Stimulated activated CD4-positive, alpha-beta T cell treated with anti-CD3 and anti-CD28 coated beads, Interleukin-1b, Interleukin-23, amount 100 ng/mL, for 4 hours (primary cell): Measurements from ENCODE around the gene BOC.

Experiments
- DNase-seq, 2 donors: peaks; one replicate each; pipeline ENCODE4 v3.0.0-alpha.2; 2020; ENCODE audit warnings: low read depth in 2 of 2

The BOC gene

GRCh38 chr3:113271189-113271588 is 59.8 kb downstream of the BOC start:
- no peak for DNase-seq

- no peak for DNase-seq
These were observed 60.4 kb downstream of the BOC start for GRCh38 chr3:113271594-113272384.

DNA sequence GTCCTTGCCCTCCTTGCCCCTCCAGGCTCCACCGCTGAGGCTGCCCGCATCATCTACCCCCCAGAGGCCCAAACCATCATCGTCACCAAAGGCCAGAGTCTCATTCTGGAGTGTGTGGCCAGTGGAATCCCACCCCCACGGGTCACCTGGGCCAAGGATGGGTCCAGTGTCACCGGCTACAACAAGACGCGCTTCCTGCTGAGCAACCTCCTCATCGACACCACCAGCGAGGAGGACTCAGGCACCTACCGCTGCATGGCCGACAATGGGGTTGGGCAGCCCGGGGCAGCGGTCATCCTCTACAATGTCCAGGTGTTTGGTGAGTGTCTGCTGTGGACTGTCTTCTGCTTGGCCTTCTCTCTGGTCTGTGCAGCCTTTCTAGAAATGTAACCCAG is 61.0 kb downstream of the BOC start:
- no peak for DNase-seq

GRCh38 chr3:113273011-113273410 is 61.7 kb downstream of the BOC start:
- DNase-seq = no peak

- DNase-seq = no peak
These were observed 62.4 kb downstream of the BOC start for GRCh38 chr3:113273604-113274378.

GRCh38 chr3:113274425-113275257 is 63.3 kb downstream of the BOC start:
- DNase-seq = no peak

GRCh38 chr3:113275258-113275556 is 63.9 kb downstream of the BOC start:
- DNase-seq = no peak

DNA sequence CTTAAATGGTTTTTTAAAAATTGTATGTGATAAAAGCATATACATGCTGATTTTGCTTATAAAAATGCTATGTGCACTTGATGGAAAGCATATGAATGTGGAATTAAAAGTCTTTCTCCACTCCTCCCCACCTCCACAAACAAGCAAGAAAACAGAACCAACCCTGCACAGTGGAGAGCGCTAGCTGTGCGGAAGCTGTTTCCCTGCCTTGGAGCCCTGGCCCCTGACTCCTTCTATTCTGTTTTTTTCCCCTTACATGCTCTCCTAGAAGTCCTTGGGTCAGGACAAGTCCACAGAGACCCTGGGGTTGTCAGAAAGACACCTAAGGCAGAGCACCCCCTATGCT is 64.2 kb downstream of the BOC start:
- DNase-seq = no peak

GRCh38 chr3:113275929-113276750 is 64.8 kb downstream of the BOC start:
- DNase-seq = no peak

DNA sequence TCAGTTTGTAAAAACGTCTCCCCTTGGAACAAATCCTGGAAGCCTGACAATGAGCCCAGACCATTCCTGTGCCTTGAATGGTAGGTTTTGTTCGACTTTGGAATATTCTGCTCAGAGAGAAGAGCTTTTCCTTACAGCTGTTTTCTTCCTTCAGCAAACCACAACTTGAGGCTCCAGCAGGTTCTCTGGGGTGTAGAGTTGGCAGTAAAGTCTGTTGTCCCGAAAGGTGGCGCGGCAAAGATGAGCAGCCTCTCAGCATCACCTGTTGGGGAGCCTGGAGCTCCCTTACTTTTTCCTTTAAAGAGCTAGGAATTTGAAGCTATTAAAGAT is 65.4 kb downstream of the BOC start:
- DNase-seq = no peak

- no peak for DNase-seq
These were observed 66.1 kb downstream of the BOC start for GRCh38 chr3:113277414-113277813.

DNA sequence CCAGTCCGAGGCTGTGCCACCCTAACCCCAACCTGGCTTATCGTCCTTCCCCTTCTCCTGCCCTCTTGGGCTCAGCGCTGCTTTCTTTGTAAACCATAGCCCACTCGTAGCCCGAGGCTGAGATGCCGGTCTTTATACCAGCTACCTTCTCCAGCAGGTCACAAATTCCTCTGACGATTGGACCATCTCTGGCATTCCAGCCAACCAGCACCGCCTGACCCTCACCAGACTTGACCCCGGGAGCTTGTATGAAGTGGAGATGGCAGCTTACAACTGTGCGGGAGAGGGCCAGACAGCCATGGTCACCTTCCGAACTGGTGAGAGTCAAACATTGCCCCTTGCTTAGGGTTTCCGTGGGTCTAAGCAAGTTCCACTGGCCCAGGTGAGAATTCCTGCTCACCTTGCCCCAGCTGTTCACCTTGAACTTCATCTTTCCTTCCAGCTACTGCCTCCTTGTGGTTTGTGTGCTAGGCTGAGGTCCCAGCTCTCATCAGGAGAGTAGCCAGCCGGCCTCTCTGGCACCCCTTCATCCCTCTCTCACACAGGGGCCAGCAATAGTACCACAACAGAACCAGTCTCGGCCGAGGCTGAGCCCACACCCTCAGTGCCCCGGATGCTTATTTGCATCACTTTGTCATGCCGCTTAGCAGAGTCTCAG is 66.7 kb downstream of the BOC start:
- no peak for DNase-seq

- no peak for DNase-seq
These were observed 67.2 kb downstream of the BOC start for GRCh38 chr3:113278599-113278955.

- no peak for DNase-seq
These were observed 68.3 kb downstream of the BOC start for GRCh38 chr3:113279686-113280085.

DNA sequence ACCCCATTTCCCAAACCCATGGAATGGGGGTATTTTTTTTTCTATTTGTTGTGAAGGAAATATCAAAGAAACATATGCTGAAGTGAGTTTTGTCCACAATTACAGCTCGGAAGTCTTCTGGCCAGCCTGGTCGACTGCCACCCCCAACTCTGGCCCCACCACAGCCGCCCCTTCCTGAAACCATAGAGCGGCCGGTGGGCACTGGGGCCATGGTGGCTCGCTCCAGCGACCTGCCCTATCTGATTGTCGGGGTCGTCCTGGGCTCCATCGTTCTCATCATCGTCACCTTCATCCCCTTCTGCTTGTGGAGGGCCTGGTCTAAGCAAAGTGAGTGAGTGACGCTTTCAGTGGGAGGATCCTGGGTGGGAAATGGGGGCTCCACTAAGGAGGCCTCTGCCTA is 71.9 kb downstream of the BOC start:
- no peak for DNase-seq

- no peak for DNase-seq
These were observed 73.2 kb downstream of the BOC start for GRCh38 chr3:113284453-113285050.

DNA sequence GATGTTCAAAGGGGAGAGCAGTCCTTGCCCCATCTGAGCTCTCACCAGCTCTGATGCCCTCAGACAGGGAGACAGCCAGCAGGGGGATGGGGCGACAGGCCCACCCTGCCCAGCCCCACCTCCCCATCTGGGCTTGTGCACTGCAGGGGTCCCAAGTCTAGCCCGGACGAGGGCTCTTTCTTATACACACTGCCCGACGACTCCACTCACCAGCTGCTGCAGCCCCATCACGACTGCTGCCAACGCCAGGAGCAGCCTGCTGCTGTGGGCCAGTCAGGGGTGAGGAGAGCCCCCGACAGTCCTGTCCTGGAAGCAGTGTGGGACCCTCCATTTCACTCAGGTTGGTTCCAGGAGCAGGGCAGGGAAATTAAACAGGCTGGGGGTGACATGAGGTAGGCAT is 73.9 kb downstream of the BOC start:
- DNase-seq = no peak

- DNase-seq = no peak
These were observed 74.4 kb downstream of the BOC start for GRCh38 chr3:113285741-113286140.

DNA sequence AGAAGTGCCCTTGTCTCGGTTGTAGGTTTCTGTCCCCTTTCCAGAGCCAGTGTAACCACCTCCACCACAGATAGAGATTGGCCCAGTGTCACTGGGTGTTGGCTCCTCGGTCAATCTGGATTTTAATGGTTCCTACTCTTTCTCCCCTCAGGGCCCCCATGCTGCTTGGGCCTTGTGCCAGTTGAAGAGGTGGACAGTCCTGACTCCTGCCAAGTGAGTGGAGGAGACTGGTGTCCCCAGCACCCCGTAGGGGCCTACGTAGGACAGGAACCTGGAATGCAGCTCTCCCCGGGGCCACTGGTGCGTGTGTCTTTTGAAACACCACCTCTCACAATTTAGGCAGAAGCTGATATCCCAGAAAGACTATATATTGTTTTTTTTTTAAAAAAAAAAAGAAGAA is 75.2 kb downstream of the BOC start:
- DNase-seq = no peak

GRCh38 chr3:113287111-113287802 is 75.9 kb downstream of the BOC start:
- no peak for DNase-seq
